ENCODE measurements around the gene TSPAN15.
A peak's percentile ranks its signal among the peaks of the same experiment; 100 is the strongest.

TSPAN15 gene

GRCh38 chr10:69451209-69451783 is at the start of gene TSPAN15:
Gene TSPAN15 (plus strand): TSS chr10:69451465. CDS start chr10:69451595, 130 bp downstream.
- peak; percentile 86 for DNase-seq

- no peak for DNase-seq
These were observed 48.9 kb upstream of the TSPAN15 start for GRCh38 chr10:69402386-69402785.

- DNase-seq, result no peak
These were observed 48.2 kb upstream of the TSPAN15 start for GRCh38 chr10:69403066-69403465.

- no peak for DNase-seq
These were observed 47.7 kb upstream of the TSPAN15 start for GRCh38 chr10:69403519-69403918.

GRCh38 chr10:69404786-69405185 is 46.5 kb upstream of the TSPAN15 start:
- DNase-seq, result no peak

- DNase-seq, result no peak
These were observed 46.0 kb upstream of the TSPAN15 start for GRCh38 chr10:69405221-69405620.

- DNase-seq, result no peak
These were observed 44.9 kb upstream of the TSPAN15 start for GRCh38 chr10:69406302-69406811.

GRCh38 chr10:69406816-69407580 is 44.3 kb upstream of the TSPAN15 start:
- no peak for DNase-seq

- DNase-seq, result peak; percentile 65
These were observed 43.5 kb upstream of the TSPAN15 start for GRCh38 chr10:69407621-69408301.

- peak; percentile 93 for DNase-seq
These were observed 42.7 kb upstream of the TSPAN15 start for GRCh38 chr10:69408318-69409175.

GRCh38 chr10:69409176-69409495 is 42.1 kb upstream of the TSPAN15 start:
- DNase-seq, result no peak

GRCh38 chr10:69409968-69410367 is 41.3 kb upstream of the TSPAN15 start:
- no peak for DNase-seq

GRCh38 chr10:69410487-69410886 is 40.8 kb upstream of the TSPAN15 start:
- no peak for DNase-seq

GRCh38 chr10:69411476-69411875 is 39.8 kb upstream of the TSPAN15 start:
- no peak for DNase-seq

GRCh38 chr10:69412232-69412790 is 39.0 kb upstream of the TSPAN15 start:
- DNase-seq, result no peak

- peak; percentile 65 for DNase-seq
These were observed 37.9 kb upstream of the TSPAN15 start for GRCh38 chr10:69413221-69413865.

GRCh38 chr10:69414036-69415018 is 36.9 kb upstream of the TSPAN15 start:
- DNase-seq, result no peak

- no peak for DNase-seq
These were observed 36.2 kb upstream of the TSPAN15 start for GRCh38 chr10:69415049-69415448.

GRCh38 chr10:69415951-69416350 is 35.3 kb upstream of the TSPAN15 start:
- DNase-seq, result no peak

GRCh38 chr10:69416695-69417094 is 34.6 kb upstream of the TSPAN15 start, which contains the start of gene TACR2:
Gene TACR2 (minus strand): TSS chr10:69416918. CDS start chr10:69416323, 595 bp downstream.
- DNase-seq, result no peak

GRCh38 chr10:69417542-69417941 is 33.7 kb upstream of the TSPAN15 start:
- no peak for DNase-seq

All from activated CD8-positive, alpha-beta memory T cell treated with anti-CD3 and anti-CD28 coated beads, Interleukin-2, amount 50 U/mL, for 48 hours (primary cell).